ENCODE data around the gene USO1.

GRCh38 chr4:75702919-75703411 lies 21.4 kb upstream of the USO1 start:
- no peak for TF ChIP-seq CTCF (IDR thresholded peaks at IDR 0.05)
- TF ChIP-seq POLR2A (IDR thresholded peaks at IDR 0.05), result no peak

Data from testis (tissue), 2 donors.